ENCODE results near the gene CCDC61. TPM values are rescaled to one million over a fixed set of nuclear protein-coding genes. Genes with fewer than 3 reads are reported as not detected.
A peak's percentile ranks its signal among the peaks of the same experiment; 100 is the strongest.

CCDC61 gene
- total and polyA plus RNA-seq, 2 of the 8 experiments (the other 6 are each of a cell fraction or from before 2014, with no cell fraction given), result 7.8 to 17.4 TPM

GRCh38 chr19:45999653-46000121, 4.4 kb downstream of the CCDC61 start (continued):
- no peak for TF ChIP-seq KDM1A (IDR thresholded peaks at IDR 0.05; ENCODE audit: borderline replicate concordance, low read length)
- peak; percentile 94 for TF ChIP-seq CREB1 (IDR thresholded peaks at IDR 0.05)
- no peak for TF ChIP-seq GTF2F1 (IDR thresholded peaks at IDR 0.05; ENCODE audit: borderline replicate concordance, low read depth, low read length)
- no peak for TF ChIP-seq TCF12 (IDR thresholded peaks at IDR 0.05; ENCODE audit: low read depth, low read length)
- TF ChIP-seq SAP30 (IDR thresholded peaks at IDR 0.05; ENCODE audit: insufficient read depth, insufficient replicate concordance, low read length), result no peak
- TF ChIP-seq ASH2L (IDR thresholded peaks at IDR 0.05; ENCODE audit: low read length), result no peak
- TF ChIP-seq JUN (IDR thresholded peaks at IDR 0.05; ENCODE audit: low read depth, low read length), result peak; percentile 57; the same call in 1 of the 2 replicates
- TF ChIP-seq ZNF274 (IDR thresholded peaks at IDR 0.05; ENCODE audit: borderline replicate concordance, extremely low read depth, low read length), result no peak

Data from H1 (cell line).